ENCODE results near the gene SLC7A14.
A peak's percentile ranks its signal among the peaks of the same experiment; 100 is the strongest.

DNA sequence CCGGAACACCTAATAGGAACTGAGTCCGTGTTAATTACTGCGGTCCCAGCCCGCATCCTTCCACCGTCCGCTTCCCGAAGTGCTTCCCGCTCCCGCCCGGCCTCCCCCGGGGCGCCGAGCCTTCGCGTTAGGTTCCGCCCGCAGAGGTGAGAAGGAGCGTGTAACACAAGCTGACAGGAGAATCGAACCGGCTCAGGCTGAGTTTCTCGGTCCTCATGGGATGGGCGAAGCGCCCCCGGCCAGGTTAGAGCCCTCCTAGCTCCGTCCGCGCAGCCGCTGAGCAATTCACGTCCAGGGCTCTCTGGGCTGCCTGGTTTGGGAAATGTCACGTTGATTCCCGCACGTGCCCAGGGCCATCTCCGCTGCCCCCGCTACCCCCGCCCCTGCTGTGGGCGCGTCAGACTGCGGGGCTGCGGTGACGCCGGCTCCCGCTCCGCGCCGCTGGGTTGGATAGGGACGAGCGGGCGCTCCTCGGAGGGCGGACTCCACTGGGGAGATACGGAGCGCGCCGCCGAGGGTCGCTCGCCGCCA, 166.3 kb downstream of the SLC7A14 start:
- TF ChIP-seq, protein P1, sequence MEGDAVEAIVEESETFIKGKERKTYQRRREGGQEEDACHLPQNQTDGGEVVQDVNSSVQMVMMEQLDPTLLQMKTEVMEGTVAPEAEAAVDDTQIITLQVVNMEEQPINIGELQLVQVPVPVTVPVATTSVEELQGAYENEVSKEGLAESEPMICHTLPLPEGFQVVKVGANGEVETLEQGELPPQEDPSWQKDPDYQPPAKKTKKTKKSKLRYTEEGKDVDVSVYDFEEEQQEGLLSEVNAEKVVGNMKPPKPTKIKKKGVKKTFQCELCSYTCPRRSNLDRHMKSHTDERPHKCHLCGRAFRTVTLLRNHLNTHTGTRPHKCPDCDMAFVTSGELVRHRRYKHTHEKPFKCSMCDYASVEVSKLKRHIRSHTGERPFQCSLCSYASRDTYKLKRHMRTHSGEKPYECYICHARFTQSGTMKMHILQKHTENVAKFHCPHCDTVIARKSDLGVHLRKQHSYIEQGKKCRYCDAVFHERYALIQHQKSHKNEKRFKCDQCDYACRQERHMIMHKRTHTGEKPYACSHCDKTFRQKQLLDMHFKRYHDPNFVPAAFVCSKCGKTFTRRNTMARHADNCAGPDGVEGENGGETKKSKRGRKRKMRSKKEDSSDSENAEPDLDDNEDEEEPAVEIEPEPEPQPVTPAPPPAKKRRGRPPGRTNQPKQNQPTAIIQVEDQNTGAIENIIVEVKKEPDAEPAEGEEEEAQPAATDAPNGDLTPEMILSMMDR (conservative IDR thresholded peaks at IDR 0.05; ENCODE audit: low read depth, low read length) = 0 out of 2 replicates have a peak, but pooled peaks have one; percentile 2
- TF ChIP-seq CEBPB (IDR thresholded peaks at IDR 0.05; ENCODE audit: low read depth, low read length) (no peak), POLR2A (IDR thresholded peaks at IDR 0.05; ENCODE audit: low read depth, low read length) (no peak), RAD21 (IDR thresholded peaks at IDR 0.05; ENCODE audit: low read length) (no peak)
- TF ChIP-seq, protein P2, sequence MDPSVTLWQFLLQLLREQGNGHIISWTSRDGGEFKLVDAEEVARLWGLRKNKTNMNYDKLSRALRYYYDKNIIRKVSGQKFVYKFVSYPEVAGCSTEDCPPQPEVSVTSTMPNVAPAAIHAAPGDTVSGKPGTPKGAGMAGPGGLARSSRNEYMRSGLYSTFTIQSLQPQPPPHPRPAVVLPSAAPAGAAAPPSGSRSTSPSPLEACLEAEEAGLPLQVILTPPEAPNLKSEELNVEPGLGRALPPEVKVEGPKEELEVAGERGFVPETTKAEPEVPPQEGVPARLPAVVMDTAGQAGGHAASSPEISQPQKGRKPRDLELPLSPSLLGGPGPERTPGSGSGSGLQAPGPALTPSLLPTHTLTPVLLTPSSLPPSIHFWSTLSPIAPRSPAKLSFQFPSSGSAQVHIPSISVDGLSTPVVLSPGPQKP (IDR thresholded peaks at IDR 0.05; ENCODE audit: borderline replicate concordance, low read depth, low read length) = no peak

Measured in IMR-90 (cell line).